Activated CD4-positive, CD25-positive, alpha-beta regulatory T cell treated with anti-CD3 and anti-CD28 coated beads, Interleukin-2, amount 50 U/mL, for 16 hours (primary cell): Measurements from ENCODE around the gene TNFRSF18.
A peak's percentile ranks its signal among the peaks of the same experiment; 100 is the strongest.
"Not testable (repeated sequence)": the region's sequence is repeated elsewhere in the genome, so short reads cannot be mapped to it uniquely, and the experiment has no call there.

Experiments
- DNase-seq: peaks from one replicate; pipeline ENCODE4 v3.0.0-alpha.2; 2020; ENCODE audit warnings: low read depth, low spot score

TNFRSF18 gene

DNA sequence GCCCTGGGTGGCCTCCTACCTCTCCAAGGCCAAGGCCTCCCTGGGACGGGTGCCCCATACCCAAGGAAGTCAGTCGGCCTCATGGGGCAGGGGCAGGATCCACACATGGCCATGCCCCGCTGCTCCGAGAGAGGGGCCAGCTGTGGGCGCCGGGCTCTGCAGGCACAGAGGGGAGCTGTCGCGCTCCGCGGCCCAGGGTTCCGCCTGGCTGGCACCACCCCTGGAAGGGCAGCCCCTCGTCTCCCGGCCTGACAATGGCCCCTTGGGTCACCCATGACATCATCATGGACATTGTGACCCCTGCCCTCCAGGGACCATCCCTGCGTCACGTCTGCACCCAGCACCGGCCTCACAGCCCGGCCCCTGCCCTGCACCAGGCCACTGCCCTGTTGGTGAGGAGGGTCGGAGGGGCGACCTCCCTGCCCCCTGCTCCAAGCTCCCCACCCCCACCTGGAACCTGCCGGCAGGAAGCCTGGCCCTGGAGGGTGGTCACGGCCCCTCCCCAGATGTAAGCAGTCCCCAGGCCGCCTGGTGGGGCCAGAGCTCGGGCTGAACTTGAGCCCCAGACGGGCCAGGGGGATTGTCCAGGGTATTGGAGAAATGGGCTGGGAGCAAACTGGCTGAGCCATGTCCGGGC lies 26.9 kb downstream of the TNFRSF18 start:
- DNase-seq: no peak

DNA sequence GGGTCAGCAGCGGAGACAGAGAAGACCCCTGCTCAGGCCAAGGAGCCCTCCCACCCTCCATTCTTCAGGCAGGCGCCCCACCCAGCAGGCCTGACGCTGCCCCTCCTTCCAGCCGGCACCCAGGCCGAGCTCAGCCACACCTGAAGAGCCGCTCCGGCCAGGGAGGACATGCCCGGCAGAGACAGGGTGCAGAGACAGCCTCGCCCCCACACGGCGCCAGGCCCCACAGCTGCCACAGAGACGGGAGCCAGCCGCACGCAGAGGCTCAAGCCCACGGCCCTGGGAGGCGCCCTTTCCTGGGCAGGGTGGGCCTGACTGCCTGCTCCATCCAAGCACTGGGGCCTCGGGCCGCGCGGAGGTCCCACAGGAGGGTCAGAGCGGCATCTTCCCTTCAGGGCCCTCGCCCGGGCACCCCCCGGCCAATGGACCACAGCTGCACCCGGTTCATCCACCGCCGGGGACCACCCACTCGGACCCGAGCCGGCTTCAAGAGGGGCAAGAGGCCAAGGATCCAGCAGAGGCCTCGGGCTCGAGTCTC lies 27.5 kb downstream of the TNFRSF18 start:
- DNase-seq: no peak

DNA sequence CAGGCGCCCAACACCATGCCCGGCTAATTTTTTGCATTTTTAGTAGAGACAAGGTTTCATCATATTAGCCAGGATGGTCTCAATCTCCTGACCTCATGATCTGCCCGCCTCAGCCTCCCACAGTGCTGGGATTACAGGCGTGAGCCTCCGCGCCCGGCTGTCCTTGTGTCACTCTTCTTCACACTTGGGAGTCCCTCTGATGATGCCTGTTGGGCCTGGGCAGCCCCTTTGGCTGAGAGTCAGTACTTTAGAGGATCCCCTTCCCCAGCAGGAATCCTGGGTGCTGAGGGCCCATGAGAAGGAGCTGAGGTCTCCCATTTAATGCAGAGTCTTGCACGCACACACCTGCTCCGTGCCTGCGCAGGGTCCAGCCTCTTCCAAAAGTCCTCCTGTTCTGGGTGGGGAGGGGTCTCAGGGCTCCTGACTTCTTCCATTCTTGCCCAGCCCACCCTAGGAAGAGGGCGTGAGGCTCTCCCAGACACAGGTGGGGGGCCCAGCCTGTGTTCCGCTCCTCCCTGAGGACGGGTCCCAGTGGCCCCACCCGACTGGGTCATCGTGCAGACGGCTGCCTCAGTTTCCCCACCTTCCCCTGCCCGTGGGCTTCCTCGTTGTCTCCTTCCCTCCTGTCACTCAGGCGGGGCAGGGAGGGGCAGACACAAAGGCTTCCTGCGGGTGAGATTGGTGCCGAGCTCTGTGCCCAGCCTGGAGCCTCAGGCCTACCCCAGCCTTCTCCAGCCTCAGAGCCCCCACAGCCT lies 28.8 kb downstream of the TNFRSF18 start:
- DNase-seq: no peak

DNA sequence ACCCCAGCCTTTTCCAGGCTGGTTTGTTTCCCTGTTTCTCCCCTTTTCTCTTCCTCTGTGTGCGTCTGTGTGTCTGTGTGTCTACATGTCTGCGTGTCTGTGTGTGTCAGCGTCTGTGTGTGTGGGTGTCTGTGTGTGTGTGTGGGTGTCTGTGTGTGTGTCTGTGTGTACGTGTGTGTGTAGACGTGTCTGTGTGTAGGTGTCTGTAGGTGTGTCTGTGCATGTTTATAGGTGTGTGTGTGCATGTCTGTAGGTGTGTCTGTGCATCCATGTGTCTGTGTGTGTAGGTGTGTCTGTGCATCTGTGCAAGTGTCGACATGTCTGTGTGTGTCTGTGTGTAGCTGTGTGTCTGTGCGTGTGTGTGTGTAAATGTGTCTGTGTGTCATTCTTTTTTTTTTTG lies 29.5 kb downstream of the TNFRSF18 start:
- no peak for DNase-seq

DNA sequence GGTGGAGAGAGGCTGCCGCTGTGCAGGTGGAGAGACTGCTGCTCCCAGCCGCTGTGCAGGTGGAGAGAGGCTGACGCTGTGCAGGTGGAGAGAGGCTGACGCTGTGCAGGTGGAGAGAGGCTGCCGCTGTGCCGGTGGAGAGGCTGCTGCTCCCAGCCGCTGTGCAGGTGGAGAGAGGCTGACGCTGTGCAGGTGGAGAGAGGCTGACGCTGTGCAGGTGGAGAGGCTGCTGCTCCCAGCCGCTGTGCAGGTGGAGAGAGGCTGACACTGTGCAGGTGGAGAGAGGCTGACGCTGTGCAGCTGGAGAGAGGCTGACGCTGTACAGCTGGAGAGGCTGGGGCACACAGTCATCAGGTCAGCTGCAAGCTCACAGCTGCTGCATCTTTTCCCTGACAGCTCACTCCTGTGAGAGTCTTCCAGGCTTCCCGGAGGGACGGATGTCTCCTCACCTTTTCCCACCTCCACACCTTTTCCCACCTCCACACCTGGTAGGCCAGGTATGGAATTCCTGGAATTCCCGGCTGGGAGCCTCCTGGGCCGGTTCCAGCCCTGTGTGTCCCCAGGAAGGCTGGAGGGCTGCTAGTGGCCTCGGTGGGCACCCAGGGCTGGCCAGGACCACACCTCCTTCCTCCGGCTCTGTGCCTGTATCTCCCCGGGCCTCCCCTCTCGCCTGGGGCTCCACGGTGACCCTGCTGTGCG lies 30.2 kb downstream of the TNFRSF18 start:
- DNase-seq: not testable (repeated sequence)

DNA sequence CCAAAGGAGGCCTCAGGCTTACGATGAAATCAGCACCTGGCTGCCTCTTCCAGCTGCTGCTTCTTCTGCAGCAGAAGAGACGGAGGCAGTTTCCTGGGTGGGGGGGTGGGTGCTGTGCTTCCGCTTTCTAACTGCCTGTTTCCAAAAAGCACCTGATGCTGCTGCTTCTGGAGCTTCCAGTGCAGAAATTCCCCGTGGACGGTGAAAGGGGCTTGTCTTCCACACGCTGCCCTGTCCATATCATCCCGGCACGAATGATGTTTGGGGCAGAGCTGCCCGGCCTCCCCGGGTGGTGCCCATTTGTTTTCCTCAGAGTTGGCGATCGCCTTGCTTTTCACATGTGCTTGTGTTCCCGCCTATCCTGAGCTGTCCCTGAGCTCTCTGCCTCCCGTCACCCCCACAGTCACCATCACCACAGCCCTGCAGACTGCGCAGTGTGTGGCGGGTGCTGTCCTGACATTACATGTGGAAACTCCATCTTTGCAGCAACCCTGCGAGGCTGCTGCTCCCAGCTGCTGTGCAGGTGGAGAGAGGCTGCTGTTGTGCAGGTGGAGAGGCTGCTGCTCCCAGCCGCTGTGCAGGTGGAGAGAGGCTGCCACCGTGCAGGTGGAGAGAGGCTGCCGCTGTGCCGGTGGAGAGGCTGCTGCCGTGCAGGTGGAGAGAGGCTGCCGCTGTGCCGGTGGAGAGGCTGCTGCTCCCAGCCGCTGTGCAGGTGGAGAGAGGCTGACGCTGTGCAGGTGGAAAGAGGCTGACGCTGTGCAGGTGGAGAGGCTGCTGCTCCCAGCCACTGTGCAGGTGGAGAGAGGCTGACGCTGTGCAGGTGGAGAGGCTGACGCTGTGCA lies 30.9 kb downstream of the TNFRSF18 start:
- no peak for DNase-seq

DNA sequence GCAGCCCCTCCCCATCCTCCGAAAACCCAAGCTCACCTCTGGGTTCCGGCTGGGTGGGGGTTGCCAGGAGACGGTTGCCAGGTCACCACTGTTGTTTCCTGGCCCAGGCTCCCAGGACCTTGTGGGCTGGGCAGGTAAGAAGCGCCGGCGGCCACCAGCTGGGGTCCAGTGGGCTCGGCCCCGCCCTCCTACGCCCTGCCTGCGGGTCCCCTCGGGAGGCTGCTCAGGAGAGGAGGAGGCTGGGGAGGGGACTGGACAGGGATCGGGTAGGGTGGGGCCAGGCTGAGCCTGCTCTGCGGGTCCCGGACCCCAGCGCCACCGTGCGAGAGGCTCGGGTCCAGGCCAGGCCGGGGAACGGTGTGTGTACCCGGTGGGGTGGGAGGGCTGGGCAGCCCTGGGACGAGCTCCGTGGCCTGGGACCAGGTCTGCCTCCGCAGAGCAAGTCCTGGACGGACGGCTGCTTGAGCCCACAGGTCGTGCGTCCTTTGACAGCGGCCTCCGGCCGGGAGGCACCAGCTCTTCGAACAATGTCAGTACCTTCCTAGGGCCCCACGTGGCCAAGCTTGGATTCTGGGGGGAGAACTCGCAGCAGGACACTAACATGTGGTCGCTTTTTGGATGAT lies 32.5 kb downstream of the TNFRSF18 start, which contains the start of gene TTLL10:
TTLL10 (plus strand) TSS at position 88 of the 623 bp plus-strand sequence. CDS start 5,336 bp downstream, outside the sequence.
- DNase-seq: peak; percentile 23

DNA sequence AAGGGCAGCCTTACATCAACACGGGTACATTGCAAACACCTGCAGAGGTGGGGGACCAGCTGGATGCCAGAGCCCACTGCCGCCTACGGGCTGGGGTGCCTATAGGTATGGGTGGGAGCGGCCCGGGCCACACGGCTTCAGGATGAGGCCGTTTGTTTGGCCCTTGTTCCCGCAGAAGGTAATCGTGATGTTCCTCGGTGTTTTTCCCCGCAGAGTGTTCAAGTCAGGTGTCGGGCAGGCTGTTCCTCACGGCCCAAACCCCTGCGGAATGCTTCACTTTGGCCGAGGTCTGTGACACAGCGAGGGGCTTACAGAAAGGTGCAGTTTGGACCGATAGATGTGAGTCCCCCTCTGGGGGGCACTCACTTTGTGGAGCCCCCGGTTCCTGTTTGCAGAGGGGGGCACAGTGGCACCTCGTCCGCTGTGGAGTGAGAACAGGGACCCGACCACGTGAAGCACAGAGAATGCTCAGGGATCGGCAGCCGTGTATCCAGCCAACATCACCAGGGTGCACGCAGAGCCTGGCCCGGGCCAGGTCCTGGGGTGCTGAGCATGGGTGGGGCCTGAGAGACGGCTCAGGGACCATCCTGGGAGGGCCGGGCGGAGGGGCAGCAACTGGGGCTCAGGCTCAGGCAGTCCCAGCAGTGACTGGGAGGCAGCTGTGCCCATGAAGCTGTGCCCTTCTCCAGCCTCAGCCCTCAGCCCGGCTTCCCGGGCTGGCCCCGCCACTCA lies 33.2 kb downstream of the TNFRSF18 start:
- no peak for DNase-seq

DNA sequence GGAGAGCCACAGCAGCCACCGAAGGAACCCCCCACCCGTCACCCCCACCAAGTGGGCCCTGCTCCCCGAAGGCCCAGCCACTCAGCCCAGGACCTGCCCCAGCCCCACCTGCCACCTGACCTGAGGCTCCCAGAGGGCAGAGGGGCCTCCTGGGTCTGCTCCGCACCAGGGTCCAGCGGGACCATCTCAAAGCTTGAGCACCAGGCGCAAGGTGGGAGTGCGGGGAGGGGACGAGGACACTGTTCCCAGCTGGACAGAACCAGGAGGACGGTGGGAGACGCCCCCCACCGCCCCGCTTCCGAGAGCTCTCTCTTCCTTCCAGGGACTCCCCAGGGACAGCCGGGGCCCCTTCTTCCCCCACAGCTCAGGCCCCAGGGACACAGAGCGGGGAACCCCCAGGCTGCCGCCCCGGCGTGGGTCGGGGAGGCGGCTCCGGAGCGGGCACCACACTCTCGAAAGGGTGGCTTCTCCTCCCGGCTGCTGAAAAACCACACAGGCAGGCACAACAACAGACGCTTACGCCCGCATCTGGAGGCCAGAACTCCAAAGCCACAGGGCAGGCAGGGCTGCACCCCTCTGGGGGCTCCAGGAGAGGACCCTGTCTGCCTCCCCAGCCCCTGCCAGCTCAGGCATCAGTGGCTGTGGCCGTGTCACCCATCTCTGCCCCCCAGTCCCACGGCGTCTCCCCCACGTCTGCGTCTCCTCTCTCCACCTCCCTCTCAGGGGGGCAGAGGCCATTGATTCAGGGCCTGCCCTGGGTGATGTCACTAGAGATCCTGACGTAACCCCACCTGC lies 34.6 kb downstream of the TNFRSF18 start:
- no peak for DNase-seq

DNA sequence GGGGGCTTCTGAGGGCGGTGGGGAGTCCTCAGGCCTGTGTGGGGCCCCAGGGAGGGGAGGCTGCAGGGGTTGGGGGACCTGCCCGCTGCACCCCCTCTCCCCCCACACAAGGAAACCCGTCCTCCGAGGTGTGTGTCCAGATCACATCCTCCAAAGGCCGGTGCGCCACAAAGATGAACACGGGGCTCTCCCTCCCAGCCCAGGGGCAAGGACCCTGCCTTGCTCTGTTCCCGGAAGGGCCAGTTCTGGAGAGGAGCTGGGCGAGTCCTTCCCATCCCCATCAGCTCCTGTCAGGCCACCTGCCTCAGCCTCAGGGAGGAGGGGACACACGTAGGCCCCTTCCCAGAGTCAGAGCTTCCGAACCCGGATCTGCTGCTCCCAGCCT lies 35.2 kb downstream of the TNFRSF18 start:
- no peak for DNase-seq

DNA sequence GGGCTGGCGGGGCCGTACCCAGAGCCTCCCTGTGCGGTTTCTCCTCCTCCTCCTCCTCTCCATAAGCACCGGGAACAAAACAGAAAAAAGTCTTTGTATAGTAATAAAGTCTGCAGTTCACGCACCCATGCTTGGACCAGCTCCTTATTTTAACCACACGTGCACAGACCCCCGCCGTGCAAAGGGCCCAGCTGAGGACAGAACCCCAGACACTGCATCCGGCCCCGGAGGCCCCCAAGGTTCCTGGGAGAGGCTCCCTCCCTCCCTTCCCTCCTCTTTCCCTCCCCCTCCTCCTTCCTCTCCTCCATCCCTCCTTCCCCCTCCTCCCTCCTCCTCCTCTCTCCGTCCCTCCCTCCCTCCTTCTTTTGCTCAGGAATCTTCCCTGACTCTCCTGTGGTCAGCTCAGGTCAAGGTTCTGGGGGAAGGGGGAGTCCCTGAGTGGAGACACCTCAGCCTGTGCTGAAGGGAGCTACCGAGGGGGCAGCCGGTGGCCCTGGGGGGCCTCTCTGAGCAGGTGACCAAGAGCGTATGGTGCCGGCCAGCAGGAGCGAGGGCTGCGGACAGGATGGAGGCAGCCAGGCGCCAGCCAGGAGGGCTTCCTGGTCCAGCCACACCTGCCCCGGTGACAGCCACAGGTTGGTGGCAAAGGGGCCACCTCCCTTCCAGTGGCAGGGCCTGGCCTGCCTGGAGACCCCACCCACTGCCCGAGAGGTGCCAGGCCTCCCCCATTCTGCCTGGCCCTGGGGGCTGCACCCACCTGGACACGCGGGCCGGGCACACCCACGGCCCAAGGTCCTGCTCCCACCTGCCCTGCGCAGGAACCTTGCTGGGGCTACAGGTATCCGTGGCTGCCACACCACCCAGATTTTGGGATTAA lies 35.9 kb downstream of the TNFRSF18 start:
- no peak for DNase-seq

DNA sequence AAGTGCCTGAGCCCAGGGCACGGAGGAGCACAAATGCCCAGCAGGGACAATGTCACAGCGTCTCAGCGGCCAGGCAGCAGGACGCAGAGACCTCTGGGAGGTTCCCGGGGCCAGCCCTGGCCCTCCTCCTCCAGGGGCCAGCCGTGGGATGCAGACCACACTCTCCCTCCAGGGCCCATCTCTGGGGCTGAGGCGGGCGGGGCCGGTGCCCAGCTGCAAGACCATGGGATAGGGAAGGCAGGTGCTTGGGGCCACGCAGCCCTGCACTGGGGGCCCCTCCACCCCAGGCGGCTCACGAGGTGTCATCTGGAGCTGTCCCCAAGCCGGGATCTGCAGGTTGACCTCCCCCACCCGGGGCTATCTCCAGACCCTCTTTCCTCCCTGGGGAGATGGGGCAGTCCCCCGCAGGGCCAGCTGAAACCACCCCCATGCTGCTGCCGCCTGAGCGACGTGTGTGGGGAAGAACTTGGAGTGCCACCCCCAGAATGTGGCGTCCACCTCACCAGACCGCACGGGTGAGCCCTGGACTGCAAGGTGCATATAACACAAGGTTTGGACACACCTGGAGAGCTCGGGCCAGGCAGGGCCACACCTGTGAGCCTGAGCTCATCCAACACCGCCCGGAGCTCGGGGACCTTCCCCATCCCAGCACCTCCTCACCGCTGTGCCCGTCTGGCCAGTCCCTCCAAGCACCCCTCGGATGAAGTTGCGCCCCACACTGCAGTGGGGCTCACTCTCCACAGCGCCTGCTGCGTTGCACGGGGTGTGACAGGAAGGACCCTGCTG lies 36.8 kb downstream of the TNFRSF18 start:
- DNase-seq: no peak

DNA sequence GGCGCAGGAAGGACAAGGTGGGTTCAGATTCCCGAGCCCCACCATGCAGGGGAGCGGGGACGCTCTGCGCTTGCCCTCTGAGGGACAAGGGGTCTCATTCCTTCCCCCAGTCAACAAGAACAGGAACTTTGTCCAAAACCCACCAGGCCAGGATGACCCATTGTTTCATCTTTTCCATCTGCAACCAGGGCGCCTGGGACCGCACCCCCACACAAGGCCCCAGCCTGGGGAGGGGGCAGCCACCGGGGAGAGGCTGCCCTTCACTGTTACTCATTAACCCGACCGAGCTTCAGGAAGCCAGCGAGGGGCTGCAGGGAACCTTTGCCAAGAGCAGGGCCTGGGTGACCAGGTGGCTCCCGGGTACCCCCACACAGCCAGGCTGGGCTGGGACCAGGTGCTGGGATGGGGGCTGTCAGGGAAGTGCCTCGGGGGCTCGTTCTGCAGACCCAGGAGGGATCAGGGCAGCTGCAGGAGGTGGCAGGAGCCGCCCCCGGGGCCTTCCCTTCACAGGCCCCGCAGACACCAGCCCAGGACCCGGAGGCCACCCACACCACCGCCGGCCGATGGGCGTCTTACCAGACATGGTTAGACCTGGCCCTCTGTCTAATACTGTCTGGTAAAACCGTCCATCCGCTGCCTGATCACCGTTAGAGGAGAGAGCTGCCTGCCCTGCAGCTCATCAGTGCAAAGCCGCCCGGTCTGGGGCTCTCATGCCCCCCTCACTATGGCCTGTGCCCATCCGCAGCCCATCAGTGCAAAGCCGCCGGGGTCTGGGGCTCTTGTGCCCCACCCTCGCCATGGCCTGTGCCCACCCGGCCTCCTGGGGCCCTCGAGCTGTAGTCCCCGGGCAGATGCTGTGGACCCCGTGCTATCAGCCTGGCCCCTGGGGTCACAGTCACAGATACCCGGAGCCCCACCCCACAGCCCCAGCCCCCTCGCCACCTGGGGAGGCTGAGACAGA lies 37.7 kb downstream of the TNFRSF18 start:
- DNase-seq: no peak

DNA sequence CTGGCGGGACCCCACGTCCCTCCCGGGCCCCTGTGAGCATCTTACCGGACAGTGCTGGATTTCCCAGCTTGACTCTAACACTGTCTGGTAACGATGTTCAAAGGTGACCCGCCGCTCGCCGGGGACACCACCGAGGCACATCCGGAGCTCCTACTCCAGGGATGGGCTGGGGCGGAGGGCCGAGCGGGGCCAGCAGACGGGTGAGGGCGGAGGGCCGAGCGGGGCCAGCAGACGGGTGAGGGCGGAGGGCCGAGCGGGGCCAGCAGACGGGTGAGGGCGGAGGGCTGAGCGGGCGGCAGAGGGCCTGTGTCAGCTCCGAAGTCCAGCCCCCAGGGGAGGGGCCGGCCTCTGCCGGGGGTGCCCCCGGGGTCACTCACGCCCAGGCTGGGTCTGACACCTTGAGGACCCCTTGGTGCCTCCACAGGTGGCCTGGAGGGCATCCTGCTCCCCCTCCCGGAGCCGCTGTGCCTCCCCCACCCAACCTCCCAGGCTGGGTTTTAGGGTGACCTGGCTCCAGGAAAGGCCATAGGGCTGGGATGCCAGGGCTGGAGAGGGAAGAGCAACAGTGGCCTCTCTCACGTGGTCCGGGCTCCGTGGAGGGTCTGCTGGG lies 38.4 kb downstream of the TNFRSF18 start:
- DNase-seq: no peak

DNA sequence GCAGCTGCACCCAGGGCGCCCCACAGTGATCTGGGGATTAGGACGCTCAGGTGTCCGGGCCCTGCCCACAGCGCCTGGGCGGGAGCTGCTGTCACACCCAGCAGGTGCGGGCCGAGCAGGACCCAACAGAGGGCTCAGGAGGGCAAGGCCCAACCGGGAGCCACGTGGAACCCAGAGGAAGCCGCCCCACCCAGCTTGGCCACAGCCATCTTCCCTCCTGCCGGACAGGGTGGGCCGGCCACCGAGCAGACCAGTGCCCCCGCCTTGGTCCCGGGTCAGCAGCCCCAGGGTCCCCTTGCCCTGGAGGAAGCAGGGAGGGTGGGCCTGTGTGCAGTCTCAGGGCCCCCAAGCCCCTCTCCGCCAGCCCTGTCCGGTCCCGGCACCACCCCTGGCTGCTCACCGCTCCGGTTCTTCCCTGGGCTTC lies 39.0 kb downstream of the TNFRSF18 start:
- no peak for DNase-seq
